Activated naive CD4-positive, alpha-beta T cell treated with anti-CD3 and anti-CD28 coated beads, Interleukin-2, amount 50 U/mL, for 24 hours (primary cell): Measurements from ENCODE around the gene RGS14.
"Not testable (repeated sequence)": the region's sequence is repeated elsewhere in the genome, so short reads cannot be mapped to it uniquely, and the experiment has no call there.

Experiments used
- H3K27ac Mint-ChIP-seq: one replicate; pipeline ENCODE4 v1.8.0; 2021; ENCODE audit warnings: mild to moderate bottlenecking, mixed read lengths
- H3K27me3 Mint-ChIP-seq: one replicate; pipeline ENCODE4 v1.8.0; 2021; ENCODE audit warnings: mixed read lengths
- H3K36me3 Mint-ChIP-seq: one replicate; pipeline ENCODE4 v1.8.0; 2021; ENCODE audit warnings: mixed read lengths
- H3K4me1 Mint-ChIP-seq: one replicate; pipeline ENCODE4 v1.8.0; 2021; ENCODE audit warnings: mixed read lengths
- H3K4me3 Mint-ChIP-seq: one replicate; pipeline ENCODE4 v1.8.0; 2021; ENCODE audit warnings: mild to moderate bottlenecking, mixed read lengths
- H3K9me3 Mint-ChIP-seq: one replicate; pipeline ENCODE4 v1.8.0; 2021; ENCODE audit warnings: mixed read lengths

RGS14 gene

DNA sequence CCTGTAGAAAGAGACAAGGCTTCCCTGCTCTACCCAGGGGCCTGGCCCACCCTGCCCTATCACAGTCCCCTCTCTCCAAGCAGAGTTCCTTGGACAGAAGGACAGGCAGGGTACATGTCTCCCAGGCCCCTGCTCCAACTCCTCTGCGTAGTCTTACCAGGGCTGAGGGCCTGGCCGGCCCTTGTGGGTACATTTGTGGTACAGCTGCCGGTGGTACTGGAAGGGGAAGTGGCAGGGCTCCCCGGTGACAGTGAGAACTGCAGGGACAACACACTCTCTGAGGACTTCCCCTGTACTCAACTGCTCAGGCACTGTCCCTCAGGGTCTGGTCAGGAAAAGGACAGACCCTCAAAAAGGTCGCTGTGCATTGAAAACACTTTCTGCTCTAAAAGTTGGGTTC lies 48.1 kb downstream of the RGS14 start:
- Mint-ChIP-seq H3K4me1 (peaks cover 25% of the 10 kb centered on the region), H3K27me3 (peaks cover 5% of the 10 kb centered on the region), H3K27ac (no peak overlapping the region), H3K9me3 (no peaks in the 10 kb centered on the region), H3K36me3 (no peaks in the 10 kb centered on the region), H3K4me3 (no peak overlapping the region)

DNA sequence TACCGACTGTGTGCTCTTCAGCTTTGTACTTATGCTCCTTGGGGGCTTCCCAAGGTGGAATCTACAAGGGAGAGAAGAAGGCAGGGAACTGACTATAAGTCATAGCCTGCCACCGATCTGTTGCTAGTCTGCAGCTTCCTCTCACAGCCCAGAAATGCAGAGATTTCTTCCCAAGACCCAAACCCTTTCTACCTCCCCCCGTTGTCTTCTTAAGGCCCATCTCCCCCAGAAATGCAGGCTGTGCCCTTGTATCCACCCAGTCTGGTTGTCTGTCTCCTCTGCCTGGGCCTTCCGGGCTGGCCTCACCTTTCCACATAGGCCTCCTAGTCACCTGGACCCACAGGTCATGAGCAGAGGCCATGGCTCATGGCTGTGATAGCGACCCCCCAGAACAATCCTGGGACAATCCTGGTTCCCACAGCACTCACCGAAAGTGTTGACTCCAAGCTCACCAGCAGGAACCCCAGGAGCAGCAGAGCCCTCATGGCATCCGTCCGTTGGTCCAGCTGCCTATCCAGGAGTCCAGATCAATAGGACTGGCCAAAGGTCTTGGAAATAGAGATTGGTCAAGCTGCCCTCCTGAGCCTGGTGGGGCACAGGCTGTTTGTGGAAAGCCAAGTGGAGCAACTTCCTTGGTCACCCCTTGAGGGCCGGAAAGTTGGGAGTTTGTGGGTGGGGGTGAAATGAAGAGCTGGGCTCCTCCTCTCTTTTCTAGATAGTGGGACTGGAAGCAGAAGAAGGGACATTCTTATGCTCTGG lies 51.5 kb downstream of the RGS14 start, which contains the start of gene F12:
TSS of gene F12 (minus strand) at position 522 of the 759 bp plus-strand sequence. CDS start at position 485, 37 bp downstream.
- H3K36me3 Mint-ChIP-seq: no peaks in the 10 kb centered on the region
- no peak within 1 kb of the TSS for H3K4me3 Mint-ChIP-seq
- no peaks in the 10 kb centered on the region for H3K9me3 Mint-ChIP-seq
- H3K27me3 Mint-ChIP-seq: no peaks in the 10 kb centered on the region
- no peak within 1 kb of the TSS for H3K27ac Mint-ChIP-seq
- peaks cover 26% of the 10 kb centered on the region for H3K4me1 Mint-ChIP-seq

DNA sequence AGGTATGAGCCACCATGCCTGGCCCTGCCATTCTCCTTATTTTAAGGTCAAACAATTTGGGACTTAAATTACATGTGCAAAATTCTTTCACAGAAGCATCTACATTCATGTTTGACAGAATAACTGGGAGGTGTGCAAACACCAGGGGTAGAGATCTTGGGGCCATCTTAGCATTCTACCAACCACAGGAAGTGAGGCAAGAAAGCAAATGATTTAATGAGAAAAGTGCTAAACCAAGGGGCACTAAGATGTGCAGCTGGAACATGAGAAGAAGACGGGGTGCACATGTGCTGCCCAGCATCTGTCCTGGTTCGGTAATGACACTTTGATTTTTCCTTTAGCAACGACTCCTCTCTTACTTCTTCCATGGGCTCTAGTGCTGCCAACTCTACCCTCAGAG lies 52.9 kb downstream of the RGS14 start:
- H3K4me1 Mint-ChIP-seq: peaks cover 23% of the 10 kb centered on the region
- H3K27ac Mint-ChIP-seq: peak overlapping the region; percentile 43
- no peaks in the 10 kb centered on the region for H3K27me3 Mint-ChIP-seq
- no peaks in the 10 kb centered on the region for H3K9me3 Mint-ChIP-seq
- no peak overlapping the region for H3K4me3 Mint-ChIP-seq
- H3K36me3 Mint-ChIP-seq: no peaks in the 10 kb centered on the region

DNA sequence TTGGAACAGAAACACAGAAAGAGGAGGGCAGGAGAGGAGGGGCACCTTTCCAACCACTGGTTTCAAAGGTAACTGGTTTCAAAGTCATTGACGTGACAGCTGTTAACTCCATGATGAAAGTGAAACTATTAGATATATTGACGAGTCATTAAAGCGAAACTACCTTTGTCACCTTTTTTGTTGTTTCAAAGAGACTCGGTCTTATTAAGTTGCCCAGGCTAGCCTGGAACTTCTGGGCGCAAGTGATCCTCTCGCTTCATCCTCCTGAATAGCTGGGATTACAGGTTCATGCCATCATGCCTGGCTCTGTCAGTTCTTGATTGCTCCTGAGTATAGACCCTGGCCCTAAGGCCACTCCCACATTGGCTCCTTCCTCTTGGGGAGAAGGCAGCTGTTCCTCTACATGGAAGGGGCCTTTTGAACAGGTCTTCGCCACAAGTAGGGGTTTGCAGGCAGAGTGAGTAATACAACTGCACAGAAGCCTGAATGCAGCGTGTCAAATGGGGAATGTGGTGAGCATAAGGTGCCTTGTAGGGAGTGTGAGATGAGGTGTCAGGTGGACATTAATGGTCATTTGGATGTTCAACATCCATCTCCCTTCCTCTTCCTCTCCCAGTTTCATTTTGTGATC lies 55.0 kb downstream of the RGS14 start:
- H3K4me3 Mint-ChIP-seq: no peak overlapping the region
- no peak overlapping the region for H3K27ac Mint-ChIP-seq
- no peaks in the 10 kb centered on the region for H3K27me3 Mint-ChIP-seq
- H3K4me1 Mint-ChIP-seq: peaks cover 27% of the 10 kb centered on the region
- no peaks in the 10 kb centered on the region for H3K9me3 Mint-ChIP-seq
- H3K36me3 Mint-ChIP-seq: no peaks in the 10 kb centered on the region

DNA sequence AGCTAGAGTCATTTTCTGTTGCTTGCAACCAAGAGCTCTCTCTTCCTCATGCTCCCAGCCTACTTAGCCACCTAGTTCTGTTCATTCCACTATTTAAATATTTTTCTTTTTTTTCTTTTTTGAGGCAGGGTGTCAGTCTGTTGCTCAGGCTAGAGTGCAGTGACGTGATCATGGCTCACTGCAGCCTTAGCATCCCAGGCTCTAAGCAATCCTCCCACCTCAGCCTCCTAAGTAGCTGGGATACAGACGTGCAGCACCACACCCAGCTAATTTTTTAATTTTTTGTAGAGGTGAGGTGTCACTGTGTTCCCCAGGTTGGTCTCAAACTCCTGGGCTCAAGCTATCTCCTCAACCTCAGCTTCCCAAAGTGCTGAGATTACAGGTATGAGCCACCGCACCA lies 56.8 kb downstream of the RGS14 start:
- Mint-ChIP-seq H3K36me3 (no peaks in the 10 kb centered on the region), H3K27ac (no peak overlapping the region), H3K4me1 (peaks cover 27% of the 10 kb centered on the region)

DNA sequence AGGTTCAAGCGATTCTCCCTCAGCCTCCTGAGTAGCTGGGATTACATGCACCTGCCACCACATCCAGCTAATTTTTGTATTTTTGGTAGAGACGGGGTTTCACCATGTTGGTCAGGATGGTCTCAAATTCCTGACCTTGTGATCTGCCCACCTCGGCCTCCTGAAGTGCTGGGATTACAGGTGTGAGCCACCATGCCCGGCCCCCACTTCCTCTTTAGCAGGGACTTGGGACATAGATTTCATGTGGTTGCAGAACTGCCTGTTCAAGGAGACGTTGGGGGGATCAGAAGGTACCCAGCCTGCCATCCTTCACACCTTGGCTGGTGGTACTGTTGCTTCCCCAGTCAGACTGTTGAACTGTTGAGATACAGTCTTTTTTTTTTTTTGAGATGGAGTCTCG lies 59.4 kb downstream of the RGS14 start:
- not testable (repeated sequence) for H3K27me3 Mint-ChIP-seq, H3K9me3 Mint-ChIP-seq, H3K36me3 Mint-ChIP-seq, H3K27ac Mint-ChIP-seq, H3K4me3 Mint-ChIP-seq
- peaks cover 19% of the 10 kb centered on the region for H3K4me1 Mint-ChIP-seq

More for the DNA sequence above, 56.8 kb downstream of the RGS14 start:
- Mint-ChIP-seq H3K9me3 (no peaks in the 10 kb centered on the region), H3K4me3 (no peak overlapping the region), H3K27me3 (no peaks in the 10 kb centered on the region)

DNA sequence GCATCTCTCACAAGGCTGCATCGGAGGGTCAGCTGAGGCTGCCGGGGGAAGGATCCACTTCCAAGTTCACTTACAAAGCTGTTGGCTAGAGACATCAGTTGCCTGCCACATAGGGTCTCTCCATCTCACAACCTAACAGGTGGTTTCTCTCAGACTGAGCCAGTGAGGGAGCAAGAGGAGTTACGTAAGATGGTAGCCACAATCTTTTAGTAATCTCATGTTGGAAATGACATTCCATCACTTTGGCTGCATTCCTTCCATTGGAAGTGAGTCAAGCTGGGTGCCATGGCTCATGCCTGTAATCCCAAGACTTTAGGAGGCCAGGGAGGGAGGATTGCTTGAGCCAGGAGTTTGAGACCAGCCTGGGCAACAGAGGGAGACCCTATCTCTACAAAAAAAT lies 61.3 kb downstream of the RGS14 start:
- Mint-ChIP-seq H3K36me3 (no peaks in the 10 kb centered on the region), H3K4me1 (peaks cover 10% of the 10 kb centered on the region)

DNA sequence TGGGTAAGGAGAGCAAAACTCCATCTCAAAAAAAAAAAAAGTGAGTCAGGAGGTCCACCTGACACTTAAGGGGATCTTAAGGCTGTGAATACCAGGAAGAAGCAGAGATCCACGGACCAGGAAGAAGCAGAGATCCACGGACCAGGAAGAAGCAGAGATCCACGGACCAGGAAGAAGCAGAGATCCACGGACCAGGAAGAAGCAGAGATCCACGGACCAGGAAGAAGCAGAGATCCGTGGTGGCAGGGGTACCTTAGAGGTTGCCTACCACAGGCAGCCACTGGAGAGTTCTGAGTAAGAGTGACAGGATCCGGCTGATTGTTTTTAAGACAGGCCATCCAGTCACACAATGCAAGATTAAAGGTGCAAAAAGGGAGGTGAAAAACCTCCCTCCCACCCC lies 62.7 kb downstream of the RGS14 start:
- H3K4me3 Mint-ChIP-seq, H3K36me3 Mint-ChIP-seq, H3K27me3 Mint-ChIP-seq, H3K27ac Mint-ChIP-seq, H3K9me3 Mint-ChIP-seq: not testable (repeated sequence)
- peaks cover 11% of the 10 kb centered on the region for H3K4me1 Mint-ChIP-seq

More for the DNA sequence above, 61.3 kb downstream of the RGS14 start:
- no peak overlapping the region for H3K4me3 Mint-ChIP-seq
- no peaks in the 10 kb centered on the region for H3K9me3 Mint-ChIP-seq
- peak overlapping the region; percentile 59 for H3K27ac Mint-ChIP-seq
- H3K27me3 Mint-ChIP-seq: no peaks in the 10 kb centered on the region

DNA sequence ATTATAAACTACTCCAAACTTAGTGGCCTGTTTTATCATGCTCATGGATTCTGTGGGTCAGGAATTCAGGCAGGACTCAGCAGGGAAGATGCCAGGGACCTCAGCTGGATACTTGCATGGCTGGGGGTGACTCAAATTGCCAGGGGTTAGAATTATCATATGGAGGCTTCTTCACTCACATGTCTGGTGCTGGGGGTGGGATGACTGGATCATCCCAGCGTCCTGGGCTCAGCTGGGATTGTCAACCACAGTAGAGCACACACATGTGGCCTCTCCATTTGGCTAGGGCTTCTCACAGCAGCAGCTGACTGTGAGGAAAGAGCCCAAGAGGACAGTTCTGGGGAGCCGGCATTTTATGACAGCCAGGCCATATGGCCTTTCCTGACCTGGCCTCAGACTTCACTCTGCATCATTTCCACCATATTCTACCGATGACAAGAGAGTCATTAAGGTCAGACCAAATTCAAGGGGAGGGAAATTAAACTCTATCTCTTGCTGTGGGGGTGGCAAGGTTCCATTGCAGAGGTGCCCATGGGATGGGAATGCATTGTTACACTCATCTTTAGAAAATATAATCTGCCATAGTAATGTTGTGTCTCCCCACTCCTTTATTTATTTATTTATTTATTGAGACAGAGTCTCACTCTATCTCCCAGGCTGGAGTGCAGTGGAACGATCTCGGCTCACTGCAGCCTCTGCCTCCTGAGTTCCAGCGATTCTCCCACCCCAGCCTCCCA lies 63.5 kb downstream of the RGS14 start:
- Mint-ChIP-seq H3K27me3 (no peaks in the 10 kb centered on the region), H3K4me3 (no peak overlapping the region), H3K27ac (peak overlapping the region; percentile 30), H3K4me1 (peaks cover 15% of the 10 kb centered on the region), H3K9me3 (no peaks in the 10 kb centered on the region), H3K36me3 (peaks cover under 1% of the 10 kb centered on the region)
